ENCODE data around the gene SLC1A3. TPM values are rescaled to one million over a fixed set of nuclear protein-coding genes. Genes with fewer than 3 reads are reported as not detected.
A peak's percentile ranks its signal among the peaks of the same experiment; 100 is the strongest.

SLC1A3 gene
- total and polyA plus RNA-seq, 10 of the 15 experiments (the other 5 are each of a cell fraction or from before 2014, with no cell fraction given) = 0.23 to 4.4 (median 3.3) TPM

- ATAC-seq (no peak), FAIRE-seq (peak; percentile 72), DNase-seq (ENCODE audit: low read depth, low spot score) (no peak)
- POLR2A ChIA-PET = no interaction called here
- H3K27me3 ChIP-seq (replicated peaks in 1 of 2; ENCODE audit: control insufficient read depth in 2 of 2, insufficient read depth in 2 of 2, low read length in 1 of 2) = no peaks in the 10 kb centered on the region
- peak overlapping the region; percentile 89 for H2AFZ ChIP-seq (ENCODE audit: control insufficient read depth, low read depth, low read length)
- SMC1A ChIA-PET (ENCODE audit: uncharacterized antibody, unreplicated experiment) = interaction anchor here (1.0 to 1.1 kb wide), 2 partner anchors 90 to 94 kb away, joined by 3 to 4 read pairs; no protein-coding TSS in a partner anchor
- H3K4me1 ChIP-seq (ENCODE audit: control insufficient read depth, insufficient read depth, low read length) = no peaks in the 10 kb centered on the region
- H3K79me2 ChIP-seq (ENCODE audit: control insufficient read depth, insufficient read depth, low read length) = no peaks in the 10 kb centered on the region
- H3K4me3 ChIP-seq = peak overlapping the region; percentile 73
- CTCF ChIA-PET = no interaction called here
- 4% methylated on average over 11 of the region's 11 CpGs for WGBS (ENCODE audit: insufficient coverage, insufficient replicate concordance, low lambda C conversion rate, missing lambda C conversion rate)
- RAD21 ChIA-PET (ENCODE audit: unreplicated experiment) = no interaction called here
- H3K36me3 ChIP-seq (ENCODE audit: control insufficient read depth in 2 of 2, insufficient read depth in 2 of 2, low read length in 1 of 2) = no peaks in the 10 kb centered on the region
- no TSS peak for BruUV-seq (replicated peaks)
- intact Hi-C loops (cut with micrococcal nuclease; ENCODE audit: unreplicated experiment) (no loop called here), in situ Hi-C loops (cut with MboI) (no loop called here)
- no peaks in the 10 kb centered on the region for H4K20me1 ChIP-seq (ENCODE audit: control insufficient read depth, insufficient read depth)
- H3K9ac ChIP-seq (ENCODE audit: control insufficient read depth, insufficient read depth, low read length) = peak overlapping the region; percentile 9; the same call in 1 of the 2 replicates
- H3K9me3 ChIP-seq (replicated peaks; ENCODE audit: control insufficient read depth, insufficient read depth, low read length) = no peaks in the 10 kb centered on the region
- TF ChIP-seq SIX5 (IDR thresholded peaks at IDR 0.05; ENCODE audit: low read depth, low read length, severe bottlenecking) (no peak), EP300 (IDR thresholded peaks at IDR 0.05; ENCODE audit: borderline replicate concordance in 1 of 2, control insufficient read depth in 1 of 2, low read depth in 2 of 2, low read length in 2 of 2) (no peak), BMI1 (IDR thresholded peaks at IDR 0.05; ENCODE audit: borderline replicate concordance) (no peak), SREBF2 (IDR thresholded peaks at IDR 0.05; ENCODE audit: low read length) (no peak), JUND (IDR thresholded peaks at IDR 0.05; ENCODE audit: low read depth, low read length) (no peak), HDGF (IDR thresholded peaks at IDR 0.05) (no peak), REST (IDR thresholded peaks at IDR 0.05; ENCODE audit: low read depth, low read length) (no peak), ZNF384 (IDR thresholded peaks at IDR 0.05; ENCODE audit: borderline replicate concordance, low read depth, low read length) (no peak), KDM1A (IDR thresholded peaks at IDR 0.05; ENCODE audit: borderline replicate concordance) (no peak), RUNX3 (IDR thresholded peaks at IDR 0.05; ENCODE audit: low read length) (no peak), USF1 (IDR thresholded peaks at IDR 0.05; ENCODE audit: borderline replicate concordance, extremely low read length, insufficient read depth, low read depth, low read length) (no peak)
- H3K4me2 ChIP-seq (ENCODE audit: control insufficient read depth, insufficient read depth) = peak overlapping the region; percentile 82
- no peak overlapping the region for H3K27ac ChIP-seq (ENCODE audit: control insufficient read depth, insufficient read depth)
Measured at GRCh38 chr5:36606036-36606427, 374 bp upstream of the SLC1A3 start.
